ENCODE data around the gene GBA2.

- TF ChIP-seq POLR2A (IDR thresholded peaks at IDR 0.05; ENCODE audit: low read length) (no peak), GATA1 (IDR thresholded peaks at IDR 0.05; ENCODE audit: low read depth, low read length) (no peak)
Measured at GRCh38 chr9:35767458-35767857, 18.4 kb upstream of the GBA2 start.

Data from erythroblast (primary cell).